ENCODE data around the gene LSM14B.
"Not testable (repeated sequence)": the region's sequence is repeated elsewhere in the genome, so short reads cannot be mapped to it uniquely, and the experiment has no call there.

LSM14B gene

GRCh38 chr20:62121776-62122653 lies at the start of gene LSM14B:
TSS of gene LSM14B (plus strand) at chr20:62122475. CDS start at chr20:62122667, 192 bp downstream.
- DNase-seq (ENCODE audit: low spot score) = peak; percentile 100

- no peak for DNase-seq (ENCODE audit: low spot score)
Observed at GRCh38 chr20:62073323-62073722, 49.0 kb upstream of the LSM14B start.

- no peak for DNase-seq (ENCODE audit: low spot score)
Observed at GRCh38 chr20:62079166-62079565, 43.1 kb upstream of the LSM14B start.

- no peak for DNase-seq (ENCODE audit: low spot score)
Observed at GRCh38 chr20:62080249-62080990, 41.9 kb upstream of the LSM14B start.

GRCh38 chr20:62083312-62083711 lies 39.0 kb upstream of the LSM14B start:
- DNase-seq (ENCODE audit: low spot score) = no peak

- not testable (repeated sequence) for DNase-seq (ENCODE audit: low spot score)
Observed at GRCh38 chr20:62084224-62084623, 38.1 kb upstream of the LSM14B start.

- DNase-seq (ENCODE audit: low spot score) = no peak
Observed at GRCh38 chr20:62085206-62085605, 37.1 kb upstream of the LSM14B start.

GRCh38 chr20:62087227-62087626 lies 35.0 kb upstream of the LSM14B start:
- DNase-seq (ENCODE audit: low spot score) = no peak

- no peak for DNase-seq (ENCODE audit: low spot score)
Observed at GRCh38 chr20:62087632-62088031, 34.6 kb upstream of the LSM14B start.

- peak; percentile 86 for DNase-seq (ENCODE audit: low spot score)
Observed at GRCh38 chr20:62088258-62089127, 33.8 kb upstream of the LSM14B start.

- no peak for DNase-seq (ENCODE audit: low spot score)
Observed at GRCh38 chr20:62089393-62089792, 32.9 kb upstream of the LSM14B start.

- DNase-seq (ENCODE audit: low spot score) = no peak
Observed at GRCh38 chr20:62096421-62097380, 25.6 kb upstream of the LSM14B start.

- no peak for DNase-seq (ENCODE audit: low spot score)
Observed at GRCh38 chr20:62097881-62098407, 24.3 kb upstream of the LSM14B start.

- no peak for DNase-seq (ENCODE audit: low spot score)
Observed at GRCh38 chr20:62101078-62101477, 21.2 kb upstream of the LSM14B start.

- DNase-seq (ENCODE audit: low spot score) = no peak
Observed at GRCh38 chr20:62103508-62104233, 18.6 kb upstream of the LSM14B start.

- no peak for DNase-seq (ENCODE audit: low spot score)
Observed at GRCh38 chr20:62104234-62104789, 18.0 kb upstream of the LSM14B start.

- peak; percentile 46 for DNase-seq (ENCODE audit: low spot score)
Observed at GRCh38 chr20:62104791-62105345, 17.4 kb upstream of the LSM14B start.

GRCh38 chr20:62105592-62105991 lies 16.7 kb upstream of the LSM14B start:
- no peak for DNase-seq (ENCODE audit: low spot score)

- DNase-seq (ENCODE audit: low spot score) = no peak
Observed at GRCh38 chr20:62111148-62111547, 11.1 kb upstream of the LSM14B start.
